Gastroesophageal sphincter (tissue), 3 donors: ENCODE data around the gene ERH.

Experiments
- CTCF ChIP-seq, 4 experiments: fragments of 200-600 bp in 2 of 4; fragments of 450-650 bp in 2 of 4; sonication (generic) in 1 of 4; IDR thresholded peaks; one replicate each; pipeline ENCODE4 v1.5.1; 2017 to 2019; ENCODE audit warnings: antibody characterized with exemption in 4 of 4, mild to moderate bottlenecking in 2 of 4, moderate library complexity in 2 of 4
- EP300 ChIP-seq: sonication (generic); formaldehyde crosslinking; IDR thresholded peaks from one replicate; pipeline ENCODE4 v1.6.1; 2017; ENCODE audit warnings: antibody characterized with exemption, mild to moderate bottlenecking
- POLR2A ChIP-seq, 2 donors: fragments of 450-650 bp; IDR thresholded peaks; one replicate each; pipeline ENCODE4 v1.6.1; 2017; ENCODE audit warnings: antibody characterized with exemption in 2 of 2, mild to moderate bottlenecking in 2 of 2, moderate library complexity in 1 of 2

GRCh38 chr14:69346710-69347109 is 51.4 kb downstream of the ERH start:
- TF ChIP-seq CTCF (IDR thresholded peaks at IDR 0.05) (peak in 3 of 4 experiments; percentile 25 to 69 (median 32)), EP300 (no peak), POLR2A (IDR thresholded peaks at IDR 0.05) (no peak)
